ENCODE measurements around the gene PAIP1.
"Not testable (repeated sequence)": the region's sequence is repeated elsewhere in the genome, so short reads cannot be mapped to it uniquely, and the experiment has no call there.

PAIP1 gene, protein sequence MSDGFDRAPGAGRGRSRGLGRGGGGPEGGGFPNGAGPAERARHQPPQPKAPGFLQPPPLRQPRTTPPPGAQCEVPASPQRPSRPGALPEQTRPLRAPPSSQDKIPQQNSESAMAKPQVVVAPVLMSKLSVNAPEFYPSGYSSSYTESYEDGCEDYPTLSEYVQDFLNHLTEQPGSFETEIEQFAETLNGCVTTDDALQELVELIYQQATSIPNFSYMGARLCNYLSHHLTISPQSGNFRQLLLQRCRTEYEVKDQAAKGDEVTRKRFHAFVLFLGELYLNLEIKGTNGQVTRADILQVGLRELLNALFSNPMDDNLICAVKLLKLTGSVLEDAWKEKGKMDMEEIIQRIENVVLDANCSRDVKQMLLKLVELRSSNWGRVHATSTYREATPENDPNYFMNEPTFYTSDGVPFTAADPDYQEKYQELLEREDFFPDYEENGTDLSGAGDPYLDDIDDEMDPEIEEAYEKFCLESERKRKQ

DNA sequence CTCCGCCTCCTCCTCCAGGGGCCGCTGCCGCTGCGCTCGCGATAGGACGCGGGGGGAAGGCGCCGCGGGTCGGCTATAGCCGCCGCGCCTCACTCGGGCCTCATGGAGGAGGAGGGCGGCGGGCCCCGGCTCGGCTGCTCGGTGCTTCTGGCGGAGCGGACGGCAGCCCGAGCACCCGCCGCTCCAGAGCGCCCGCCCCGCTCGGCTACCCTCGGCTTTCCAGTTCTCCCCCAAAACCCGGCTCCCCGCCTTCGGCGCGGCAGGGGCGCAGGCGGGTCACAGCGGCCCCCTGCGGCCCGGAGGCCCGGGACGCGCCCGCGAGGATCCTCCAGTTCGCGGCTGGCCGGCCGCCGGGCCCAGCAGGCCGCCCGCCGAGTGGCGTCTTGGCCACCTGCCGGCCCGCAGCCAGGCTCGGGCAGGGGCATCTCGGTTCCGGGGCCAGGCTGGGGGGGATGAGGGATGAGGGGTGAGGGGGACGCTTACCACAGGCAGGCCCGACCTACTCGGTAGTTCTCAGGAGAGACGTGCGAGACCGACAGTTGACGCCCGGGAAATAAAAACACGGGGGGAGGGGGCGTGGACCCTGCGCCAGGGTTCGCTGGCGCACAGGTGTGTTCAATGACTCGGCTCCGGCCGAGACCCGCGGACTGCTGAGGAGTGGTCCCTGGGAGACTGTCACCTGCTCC lies at the start of gene PAIP1:
Gene PAIP1, minus strand, starts transcription at position 221 of the 686 bp plus-strand sequence. CDS start 231 bp downstream, outside the sequence.
- DNase-seq (ENCODE audit: low spot score) = peak; percentile 89

- DNase-seq (ENCODE audit: low spot score) = no peak
Observed at GRCh38 chr5:43606351-43606750, 49.5 kb upstream of the PAIP1 start.

- no peak for DNase-seq (ENCODE audit: low spot score)
Observed at GRCh38 chr5:43604699-43605098, 47.8 kb upstream of the PAIP1 start.

- DNase-seq (ENCODE audit: low spot score) = peak; percentile 55
Observed at GRCh38 chr5:43603344-43604217, 46.7 kb upstream of the PAIP1 start.

- DNase-seq (ENCODE audit: low spot score) = peak; percentile 88
Observed at GRCh38 chr5:43602461-43603343, 45.8 kb upstream of the PAIP1 start, which contains the start of gene NNT. TSS of gene NNT (plus strand) at chr5:43603180. CDS start at chr5:43609196, 6,016 bp downstream.

DNA sequence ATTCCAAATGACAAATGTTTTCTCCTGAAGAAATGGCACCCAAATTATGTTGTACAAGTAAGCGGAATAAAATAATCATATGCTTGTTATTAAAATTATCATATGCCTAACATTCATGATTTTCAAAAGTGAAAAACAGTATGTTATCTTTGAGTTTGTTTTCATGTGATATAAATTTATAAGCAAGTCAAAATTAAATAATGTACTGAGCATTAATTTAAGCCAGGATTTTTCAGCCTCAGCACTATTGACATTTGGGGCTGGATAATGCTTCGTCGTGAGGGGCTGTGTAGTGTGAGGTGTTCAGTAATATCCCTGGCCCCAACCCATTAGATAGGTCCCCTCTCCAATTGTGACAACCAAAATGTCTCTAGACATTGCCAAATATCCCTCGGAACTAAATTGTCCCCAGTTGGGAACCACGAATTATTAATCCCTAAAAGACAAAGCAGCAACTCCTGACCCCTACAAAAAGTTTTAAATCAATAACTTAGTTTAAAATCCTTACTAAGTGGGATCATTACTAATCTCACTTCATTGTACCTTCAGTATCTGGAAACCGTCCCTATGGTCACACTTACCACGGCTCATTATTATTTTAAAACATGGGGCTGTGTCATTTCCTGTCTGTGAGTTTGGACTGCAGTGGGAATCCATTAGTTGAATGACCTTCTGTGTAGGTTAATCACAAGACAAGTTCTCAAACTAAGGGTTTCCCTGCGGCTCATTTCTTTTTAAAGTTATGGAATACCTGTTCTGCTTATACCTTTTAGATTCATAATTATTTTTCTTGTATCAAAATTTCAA lies 44.8 kb upstream of the PAIP1 start:
- no peak for DNase-seq (ENCODE audit: low spot score)

DNA sequence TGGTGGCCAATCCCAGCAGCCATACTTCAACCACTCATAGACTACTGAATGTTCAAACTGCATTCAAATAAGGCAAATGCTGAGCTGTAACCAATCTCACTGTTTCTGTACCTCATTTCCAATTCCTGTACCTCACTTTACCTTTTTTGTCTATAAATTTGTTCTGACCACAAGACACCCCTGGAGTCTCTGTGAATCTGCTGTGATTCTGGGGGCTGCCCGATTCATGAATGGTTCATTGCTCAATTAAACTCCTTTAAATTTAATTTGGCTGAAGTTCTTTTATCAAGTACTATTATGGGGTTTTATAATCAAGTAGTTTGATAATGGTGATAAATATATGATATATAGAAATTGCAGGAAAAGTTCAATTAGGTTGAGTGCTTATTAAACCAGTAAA lies 42.0 kb upstream of the PAIP1 start:
- not testable (repeated sequence) for DNase-seq (ENCODE audit: low spot score)

DNA sequence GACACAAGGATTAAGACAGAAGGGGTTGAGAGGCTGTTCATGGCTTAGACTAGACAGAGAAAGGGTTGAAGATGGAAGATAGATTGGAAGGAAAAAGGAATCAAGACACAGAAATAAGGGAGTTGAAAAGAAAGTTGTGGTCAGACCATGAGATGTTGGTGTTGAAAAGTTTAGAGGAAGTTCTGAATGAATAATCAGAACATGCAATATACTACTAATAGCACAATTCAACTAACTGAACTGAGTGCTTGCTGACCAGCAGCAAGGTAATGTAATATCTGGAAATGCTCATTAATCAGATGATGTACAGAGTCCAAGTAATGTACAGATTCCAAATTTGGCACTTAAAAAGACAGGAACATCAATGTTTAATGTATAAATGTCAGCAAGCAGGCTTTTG lies 35.5 kb upstream of the PAIP1 start:
- no peak for DNase-seq (ENCODE audit: low spot score)

GRCh38 chr5:43590700-43591099 lies 33.8 kb upstream of the PAIP1 start:
- no peak for DNase-seq (ENCODE audit: low spot score)

DNA sequence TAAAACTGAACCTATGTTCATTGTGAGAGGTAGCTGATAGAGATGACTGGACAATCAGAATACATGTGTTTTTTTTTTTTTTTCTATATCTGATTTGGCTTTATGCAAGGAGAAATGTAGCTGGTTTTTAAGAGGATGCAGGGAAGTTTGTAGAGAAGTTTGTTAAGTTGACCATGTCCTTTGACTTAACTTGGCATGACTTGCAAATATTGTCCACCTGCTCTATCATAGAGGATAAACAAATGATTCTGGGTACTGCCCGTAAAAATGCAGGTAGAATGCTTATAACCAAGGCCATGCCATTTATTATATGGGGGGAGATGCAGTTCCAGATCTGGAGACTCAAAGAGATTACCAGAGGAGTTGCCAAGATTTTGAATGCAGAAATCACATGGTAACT lies 32.4 kb upstream of the PAIP1 start:
- no peak for DNase-seq (ENCODE audit: low spot score)

DNA sequence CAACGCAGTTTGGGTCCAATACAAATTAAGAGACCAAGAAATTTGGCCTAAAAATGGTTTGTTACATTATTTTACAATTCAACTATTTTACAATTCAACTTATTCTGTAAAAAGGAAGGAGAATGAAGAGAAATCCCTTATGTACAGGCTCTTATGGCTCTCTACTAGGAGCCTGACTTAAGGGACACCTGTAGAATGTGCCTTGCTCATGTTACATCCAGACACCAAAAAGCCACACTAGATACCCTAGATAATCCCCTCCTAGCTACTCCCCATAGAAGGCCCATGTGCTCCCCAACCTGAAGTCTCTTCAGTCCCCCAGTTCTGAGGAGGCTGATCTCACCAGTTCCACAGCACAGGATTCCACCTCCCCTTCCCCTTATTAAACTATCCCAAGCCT lies 32.0 kb upstream of the PAIP1 start:
- no peak for DNase-seq (ENCODE audit: low spot score)

DNA sequence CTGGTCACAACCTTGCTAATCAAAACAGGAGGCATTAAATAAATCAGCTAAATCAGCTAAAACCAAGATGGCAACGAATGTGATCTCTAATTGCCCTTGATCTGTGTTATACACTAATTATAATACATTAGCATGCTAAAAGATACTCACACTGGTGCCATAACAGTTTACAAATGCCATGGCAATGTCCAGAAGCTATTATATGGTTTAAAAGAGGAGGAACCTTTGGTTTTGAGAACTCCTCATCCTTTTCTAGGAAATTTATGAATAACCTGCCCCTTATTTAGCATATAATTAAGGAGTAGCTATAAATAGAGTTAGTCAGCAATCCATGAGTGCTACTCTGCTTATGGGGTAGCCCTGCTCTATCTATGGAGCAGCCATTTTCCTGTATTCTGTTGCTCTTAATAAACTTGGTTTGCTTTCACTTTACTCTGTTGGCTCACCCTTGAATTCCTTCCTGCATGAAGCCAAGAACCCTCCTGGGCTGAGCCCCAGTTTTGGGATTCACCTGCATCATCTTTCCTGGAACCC lies 27.4 kb upstream of the PAIP1 start:
- DNase-seq (ENCODE audit: low spot score) = no peak

- DNase-seq (ENCODE audit: low spot score) = no peak
Observed at GRCh38 chr5:43583724-43584123, 26.8 kb upstream of the PAIP1 start.

DNA sequence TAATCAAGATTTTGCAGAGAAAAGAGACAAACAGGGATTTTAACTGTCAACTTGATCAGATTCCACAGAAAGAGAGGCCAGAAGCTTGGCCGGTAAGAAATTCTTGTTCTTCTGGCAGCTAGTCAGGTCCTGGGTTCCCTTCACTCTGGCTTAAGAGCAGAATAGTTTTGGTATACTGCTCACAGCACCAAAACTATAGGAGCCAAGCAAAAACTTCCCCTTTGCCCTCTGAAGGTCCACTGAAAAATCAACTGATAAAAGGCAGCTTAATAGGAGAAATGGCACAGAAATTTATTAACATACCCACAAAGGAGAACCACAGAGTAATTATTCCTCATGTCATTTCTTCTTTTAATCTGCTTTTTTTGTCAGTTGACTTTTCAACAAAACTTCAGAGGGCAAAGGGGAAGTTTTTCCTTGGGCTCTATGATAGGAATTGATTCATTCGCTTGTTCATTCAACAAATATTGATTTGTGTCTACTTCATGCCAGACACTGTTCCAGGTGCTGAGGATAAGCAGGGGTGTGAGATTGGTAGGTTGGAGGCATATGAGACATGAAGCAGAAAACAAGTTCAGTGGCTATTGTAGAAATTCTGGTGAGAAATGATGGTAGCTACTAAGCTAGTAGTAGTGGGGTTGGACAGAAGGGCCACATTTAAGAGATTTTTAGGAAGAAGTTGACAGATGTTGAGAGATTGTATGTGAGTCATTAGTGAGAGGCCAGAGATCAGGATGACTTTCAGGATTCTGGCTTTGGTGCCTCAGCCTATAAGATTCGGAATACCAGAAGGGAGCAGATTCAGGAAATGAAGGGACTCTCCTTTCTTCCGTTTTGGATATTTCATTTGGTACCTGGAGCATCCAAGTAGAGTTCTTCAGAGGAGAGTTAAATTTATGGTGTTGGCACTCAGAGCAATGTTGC lies 25.5 kb upstream of the PAIP1 start:
- no peak for DNase-seq (ENCODE audit: low spot score)

DNA sequence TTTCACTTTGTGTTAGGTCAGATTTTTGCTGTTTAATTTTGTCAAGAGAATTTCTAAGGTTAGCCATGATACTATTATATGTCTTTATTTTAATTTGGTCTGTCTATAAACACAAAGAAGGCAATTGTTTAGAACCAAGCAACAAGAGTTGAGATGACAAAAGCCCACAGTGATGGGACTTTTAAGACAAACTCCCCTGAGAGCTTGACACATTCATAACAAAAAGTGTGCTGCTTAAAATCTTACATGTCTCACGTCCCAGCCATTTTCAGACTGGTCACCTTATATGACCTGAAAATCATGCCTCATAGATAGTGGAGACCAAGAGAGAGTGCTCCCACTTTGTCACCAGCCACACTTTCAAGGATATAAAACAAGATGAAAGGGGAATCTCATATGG lies 24.5 kb upstream of the PAIP1 start:
- DNase-seq (ENCODE audit: low spot score) = no peak

DNA sequence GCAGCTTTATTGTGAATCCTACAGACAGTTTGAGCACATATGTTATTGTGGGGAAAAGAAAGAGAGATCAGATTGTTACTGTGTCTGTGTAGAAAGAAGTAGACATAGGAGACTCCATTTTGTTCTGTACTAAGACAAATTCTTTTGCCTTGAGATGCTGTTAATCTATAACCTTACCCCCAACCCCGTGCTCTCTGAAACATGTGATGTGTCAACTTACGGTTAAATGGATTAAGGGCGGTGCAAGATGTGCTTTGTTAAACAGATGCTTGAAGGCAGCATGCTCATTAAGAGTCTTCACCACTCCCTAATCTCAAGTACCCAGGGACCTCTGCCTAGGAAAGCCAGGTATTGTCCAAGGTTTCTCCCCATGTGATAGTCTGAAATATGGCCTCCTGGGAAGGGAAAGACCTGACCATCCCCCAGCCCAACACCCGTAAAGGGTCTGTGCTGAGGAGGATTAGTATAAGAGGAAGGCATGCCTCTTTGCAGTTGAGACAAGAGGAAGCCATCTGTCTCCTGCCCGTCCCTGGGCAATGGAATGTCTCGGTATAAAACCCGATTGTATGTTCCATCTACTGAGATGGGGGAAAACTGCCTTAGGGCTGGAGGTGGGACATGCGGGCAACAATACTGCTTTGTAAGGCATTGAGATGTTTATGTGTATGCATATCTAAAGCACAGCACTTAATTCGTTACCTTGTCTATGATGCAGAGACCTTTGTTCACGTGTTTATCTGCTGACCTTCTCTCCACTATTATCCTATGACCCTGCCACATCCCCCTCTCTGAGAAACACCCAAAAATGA lies 23.7 kb upstream of the PAIP1 start:
- not testable (repeated sequence) for DNase-seq (ENCODE audit: low spot score)

DNA sequence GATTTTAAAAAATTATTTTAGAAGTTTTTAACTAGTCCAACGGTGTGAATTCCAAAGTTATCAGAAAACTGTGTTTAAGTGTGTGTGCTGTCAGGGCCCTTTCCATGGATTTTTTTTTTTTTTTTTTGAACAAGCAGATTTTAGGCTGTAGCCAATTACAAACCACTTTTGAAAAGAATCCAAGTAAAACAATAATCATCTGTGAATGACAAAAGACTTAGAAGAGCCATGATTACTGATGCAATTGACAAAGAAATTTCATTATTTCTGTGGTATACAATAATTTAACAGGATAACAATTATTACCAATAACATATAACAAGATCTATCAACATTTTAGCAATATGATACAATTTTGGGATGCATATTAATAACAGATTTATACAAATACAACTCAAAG lies 16.2 kb upstream of the PAIP1 start:
- DNase-seq (ENCODE audit: low spot score) = no peak

GRCh38 chr5:43572357-43572756 lies 15.5 kb upstream of the PAIP1 start:
- DNase-seq (ENCODE audit: low spot score) = no peak
